Loucy (cell line): ENCODE measurements around the gene GPR153.
A peak's percentile ranks its signal among the peaks of the same experiment; 100 is the strongest.

Source experiments
- H2AFZ ChIP-seq: fragments of 200-600 bp; sonication (generic); 2 replicates; pipeline ENCODE4 v1.6.0; 2016; ENCODE audit warnings: antibody characterized with exemption, mild to moderate bottlenecking, low read length, moderate library complexity
- H3F3A ChIP-seq: fragments of 200-600 bp; 2 replicates; pipeline ENCODE4 v1.6.0; 2016; ENCODE audit warnings: antibody characterized with exemption, low read depth, mild to moderate bottlenecking
- H3K27me3 ChIP-seq: fragments of 200-600 bp; sonication (generic); 2 replicates; pipeline ENCODE4 v1.6.1; 2014; ENCODE audit warnings: low read length, mild to moderate bottlenecking; ENCODE audit not compliant: insufficient read depth, poor library complexity, severe bottlenecking
- H3K36me3 ChIP-seq: fragments of 200-600 bp; sonication (generic); 2 replicates; pipeline ENCODE4 v1.6.1; 2016; ENCODE audit warnings: low read length; ENCODE audit not compliant: insufficient read depth
- H3K4me1 ChIP-seq: fragments of 200-600 bp; sonication (generic); 2 replicates; pipeline ENCODE4 v1.5.1; 2014; ENCODE audit warnings: low read length, mild to moderate bottlenecking; ENCODE audit not compliant: insufficient read depth, poor library complexity, severe bottlenecking
- H3K4me2 ChIP-seq: fragments of 200-600 bp; sonication (generic); 2 replicates; pipeline ENCODE4 v1.6.0; 2014; ENCODE audit warnings: antibody characterized with exemption, low read length, low read depth, mild to moderate bottlenecking; ENCODE audit not compliant: poor library complexity, severe bottlenecking
- H3K4me3 ChIP-seq: fragments of 200-600 bp; sonication (generic); 2 replicates; pipeline ENCODE4 v1.5.1; 2014; ENCODE audit warnings: low read length, mild to moderate bottlenecking, mixed read lengths; ENCODE audit not compliant: poor library complexity, severe bottlenecking
- H3K79me2 ChIP-seq: fragments of 200-600 bp; sonication (generic); 2 replicates; pipeline ENCODE4 v1.6.1; 2014; ENCODE audit warnings: low read length; ENCODE audit not compliant: insufficient read depth
- H3K9ac ChIP-seq: fragments of 200-600 bp; sonication (generic); 2 replicates; pipeline ENCODE4 v1.6.0; 2014; ENCODE audit warnings: mild to moderate bottlenecking, low read depth, low read length, moderate library complexity; ENCODE audit not compliant: poor library complexity, severe bottlenecking
- H3K9me2 ChIP-seq: fragments of 200-600 bp; sonication (generic); replicated peaks from 2 replicates; pipeline ENCODE4 v1.6.1; 2016; ENCODE audit warnings: low read depth, low read length, mixed read lengths
- H3K9me3 ChIP-seq: fragments of 200-600 bp; sonication (generic); 2 replicates; pipeline ENCODE4 v1.6.1; 2014; ENCODE audit warnings: mild to moderate bottlenecking, antibody characterized with exemption, low read length, low read depth; ENCODE audit not compliant: insufficient read depth
- H4K20me1 ChIP-seq: fragments of 200-600 bp; sonication (generic); 2 replicates; pipeline ENCODE4 v1.6.0; 2014; ENCODE audit warnings: antibody characterized with exemption, low read length, mild to moderate bottlenecking; ENCODE audit not compliant: insufficient read depth, poor library complexity, severe bottlenecking
- CTCF ChIP-seq: fragments of 200-600 bp; sonication (generic); conservative IDR thresholded peaks from 2 replicates; pipeline ENCODE4 v1.5.1; 2014; ENCODE audit warnings: mild to moderate bottlenecking, antibody characterized with exemption, low read length
- EZH2phosphoT487 ChIP-seq: fragments of 200-600 bp; IDR thresholded peaks from 2 replicates; pipeline ENCODE4 v1.6.1; 2018; ENCODE audit warnings: antibody characterized with exemption, mild to moderate bottlenecking, moderate library complexity, borderline replicate concordance

The GPR153 gene

GRCh38 chr1:6267686-6268322, 6.9 kb upstream of the GPR153 start:
- peak overlapping the region; percentile 12 for H3K4me2 ChIP-seq
- no peak overlapping the region for H2AFZ ChIP-seq
- no peaks in the 10 kb centered on the region for H3K9me2 ChIP-seq
- TF ChIP-seq CTCF (no peak), EZH2phosphoT487 (no peak)
- H3K27me3 ChIP-seq = no peaks in the 10 kb centered on the region
- H4K20me1 ChIP-seq = no peaks in the 10 kb centered on the region
- peaks cover 9% of the 10 kb centered on the region for H3K4me1 ChIP-seq
- H3K4me3 ChIP-seq = no peak overlapping the region
- peaks cover 4% of the 10 kb centered on the region; the same call in 1 of the 2 replicates for H3K36me3 ChIP-seq
- H3F3A ChIP-seq = no peaks in the 10 kb centered on the region
- H3K79me2 ChIP-seq = no peaks in the 10 kb centered on the region
- no peaks in the 10 kb centered on the region for H3K9me3 ChIP-seq
- H3K9ac ChIP-seq = no peak overlapping the region

GRCh38 chr1:6266641-6267040, 5.7 kb upstream of the GPR153 start:
- no peak for TF ChIP-seq EZH2phosphoT487
- no peak for TF ChIP-seq CTCF
- Histone ChIP-seq H3K27me3 (no peaks in the 10 kb centered on the region), H3K9ac (no peak overlapping the region), H3K4me2 (no peak overlapping the region), H3K36me3 (peaks cover 4% of the 10 kb centered on the region; the same call in 1 of the 2 replicates), H3K9me3 (no peaks in the 10 kb centered on the region), H4K20me1 (no peaks in the 10 kb centered on the region), H3K4me1 (peaks cover 9% of the 10 kb centered on the region), H3K4me3 (no peak overlapping the region), H3K9me2 (no peaks in the 10 kb centered on the region), H2AFZ (no peak overlapping the region), H3K79me2 (no peaks in the 10 kb centered on the region), H3F3A (no peaks in the 10 kb centered on the region)

- no peaks in the 10 kb centered on the region for H3K9me2 ChIP-seq
- H4K20me1 ChIP-seq = no peaks in the 10 kb centered on the region
- H3K9ac ChIP-seq = no peak overlapping the region
- H3K4me1 ChIP-seq = peaks cover 6% of the 10 kb centered on the region
- no peaks in the 10 kb centered on the region for H3K27me3 ChIP-seq
- no peak overlapping the region for H3K4me2 ChIP-seq
- H3K36me3 ChIP-seq = peaks cover 4% of the 10 kb centered on the region; the same call in 1 of the 2 replicates
- TF ChIP-seq CTCF (no peak), EZH2phosphoT487 (no peak)
- H3K79me2 ChIP-seq = no peaks in the 10 kb centered on the region
- no peak overlapping the region for H2AFZ ChIP-seq
- no peak overlapping the region for H3K4me3 ChIP-seq
- H3K9me3 ChIP-seq = no peaks in the 10 kb centered on the region
- no peaks in the 10 kb centered on the region for H3F3A ChIP-seq
Measured at GRCh38 chr1:6265151-6265550, 4.3 kb upstream of the GPR153 start.
